GM23338 (cell line): Measurements from ENCODE around the gene MAGI3. TPM values are rescaled to one million over a fixed set of nuclear protein-coding genes. Genes with fewer than 3 reads are reported as not detected.
"Not testable (repeated sequence)": the region's sequence is repeated elsewhere in the genome, so short reads cannot be mapped to it uniquely, and the experiment has no call there.

ENCODE experiments used
- ATAC-seq: fragments of 200-7000 bp; cut with Tn5 transposase; 3 replicates; pipeline ENCODE4 v1.9.1; 2020
- DNase-seq: peaks from one replicate; pipeline ENCODE4 v3.0.0-alpha.2; 2015; ENCODE audit warnings: low spot score
- H2AFZ ChIP-seq: fragments of 200-600 bp; sonication (generic); 2 replicates; pipeline ENCODE4 v1.8.0; 2016; ENCODE audit warnings: antibody characterized with exemption, mild to moderate bottlenecking, moderate library complexity
- H3F3A ChIP-seq: fragments of 200-600 bp; sonication (generic); replicated peaks from 2 replicates; pipeline ENCODE4 v1.8.0; 2017; ENCODE audit warnings: antibody characterized with exemption, mixed run types, low read depth
- H3K27ac ChIP-seq: fragments of 200-600 bp; sonication (generic); 2 replicates; pipeline ENCODE4 v1.6.1; 2016; ENCODE audit warnings: low read depth
- H3K27me3 ChIP-seq: fragments of 200-600 bp; sonication (generic); 2 replicates; pipeline ENCODE4 v1.8.0; 2016; ENCODE audit warnings: mild to moderate bottlenecking, mixed run types, moderate library complexity; ENCODE audit not compliant: insufficient read depth
- H3K36me3 ChIP-seq: fragments of 200-600 bp; sonication (generic); 2 replicates; pipeline ENCODE4 v1.8.0; 2016; ENCODE audit warnings: mild to moderate bottlenecking; ENCODE audit not compliant: insufficient read depth
- H3K4me1 ChIP-seq: fragments of 200-600 bp; sonication (generic); 2 replicates; pipeline ENCODE4 v1.8.0; 2016; ENCODE audit warnings: mild to moderate bottlenecking, moderate library complexity; ENCODE audit not compliant: insufficient read depth
- H3K4me2 ChIP-seq: fragments of 200-600 bp; sonication (generic); 2 replicates; pipeline ENCODE4 v1.7.1; 2017; ENCODE audit warnings: mixed run types
- H3K4me3 ChIP-seq: fragments of 200-600 bp; sonication (generic); 2 replicates; pipeline ENCODE4 v1.6.1; 2016; ENCODE audit warnings: mixed run types
- H3K79me2 ChIP-seq: fragments of 200-600 bp; sonication (generic); replicated peaks from 2 replicates; pipeline ENCODE4 v1.8.0; 2017; ENCODE audit warnings: mild to moderate bottlenecking; ENCODE audit not compliant: insufficient read depth
- H3K9me2 ChIP-seq: fragments of 200-600 bp; sonication (generic); 2 replicates; pipeline ENCODE4 v1.8.0; 2017; ENCODE audit not compliant: insufficient read depth
- H4K20me1 ChIP-seq: fragments of 200-600 bp; sonication (generic); replicated peaks from 2 replicates; pipeline ENCODE4 v1.8.0; 2017; ENCODE audit warnings: mild to moderate bottlenecking; ENCODE audit not compliant: insufficient read depth
- H3K27ac Mint-ChIP-seq: 2 replicates; pipeline ENCODE4 v1.8.0; 2020; ENCODE audit warnings: inconsistent platforms, mild to moderate bottlenecking, moderate library complexity, mixed read lengths
- H3K27me3 Mint-ChIP-seq: 3 replicates; pipeline ENCODE4 v1.8.0; 2022; ENCODE audit warnings: low read depth, mild to moderate bottlenecking, moderate library complexity, mixed read lengths, inconsistent platforms; ENCODE audit not compliant: insufficient read depth, poor library complexity
- H3K36me3 Mint-ChIP-seq: 3 replicates; pipeline ENCODE4 v1.8.0; 2021; ENCODE audit warnings: low read depth, mild to moderate bottlenecking, inconsistent platforms, moderate library complexity, mixed read lengths
- H3K4me1 Mint-ChIP-seq: 3 replicates; pipeline ENCODE4 v1.8.0; 2020; ENCODE audit warnings: mild to moderate bottlenecking, inconsistent platforms, mixed read lengths
- H3K4me3 Mint-ChIP-seq: 3 replicates; pipeline ENCODE4 v1.8.0; 2021; ENCODE audit warnings: moderate library complexity, mild to moderate bottlenecking, inconsistent platforms, mixed read lengths
- H3K9me3 Mint-ChIP-seq: 3 replicates; pipeline ENCODE4 v1.8.0; 2020; ENCODE audit warnings: moderate library complexity, mild to moderate bottlenecking, inconsistent platforms, mixed read lengths
- CREB1 ChIP-seq: fragments of 250-450 bp; sonication (Bioruptor Pico); IDR thresholded peaks from 2 replicates; pipeline ENCODE4 v1.5.0; 2020; ENCODE audit warnings: low read depth, mild to moderate bottlenecking, moderate library complexity
- JUNB ChIP-seq: IDR thresholded peaks from one replicate; pipeline ENCODE4 v1.6.1; 2016; ENCODE audit warnings: antibody characterized with exemption; ENCODE audit not compliant: unreplicated experiment
- NANOG ChIP-seq: IDR thresholded peaks from 2 replicates; pipeline ENCODE4 v1.6.1; 2016; ENCODE audit warnings: antibody characterized with exemption, borderline replicate concordance
- POLR2AphosphoS5 ChIP-seq: IDR thresholded peaks from 2 replicates; pipeline ENCODE4 v1.6.1; 2016; ENCODE audit warnings: antibody characterized with exemption, low read depth
- REST ChIP-seq: IDR thresholded peaks from one replicate; pipeline ENCODE4 v1.6.1; 2018; ENCODE audit warnings: antibody characterized with exemption; ENCODE audit not compliant: unreplicated experiment
- STAT1 ChIP-seq: IDR thresholded peaks from one replicate; pipeline ENCODE4 v1.6.1; 2016; ENCODE audit warnings: antibody characterized with exemption; ENCODE audit not compliant: unreplicated experiment
- polyA plus RNA-seq: library from polyadenylated mRNA; unstranded; fragments of >200 nt; fragmentation: Nextera tagmentation; extraction: Ambion mirVana; gene quantifications from 2 replicates; pipeline ENCODE4 v1.2.1, GENCODE V29; 2016
- total RNA-seq: library from RNA; depleted of rRNA; stranded (reverse); fragments of >200 nt; shearing (Covaris generic); gene quantifications from 2 replicates; pipeline ENCODE4 v1.2.3, GENCODE V29; 2014
- TF ChIP-seq, protein P1 (sequence below): fragments of 250-450 bp; sonication (Bioruptor Pico); IDR thresholded peaks from 2 replicates; pipeline ENCODE4 v1.5.0; 2020; ENCODE audit warnings: mild to moderate bottlenecking, moderate library complexity
- TF ChIP-seq, protein P2 (sequence below): IDR thresholded peaks from 2 replicates; pipeline ENCODE4 v1.6.1; 2016; ENCODE audit warnings: antibody characterized with exemption

The MAGI3 gene
- total and polyA plus RNA-seq, 2 experiments from 2014 or later, result 3.9 to 10.0 TPM

DNA sequence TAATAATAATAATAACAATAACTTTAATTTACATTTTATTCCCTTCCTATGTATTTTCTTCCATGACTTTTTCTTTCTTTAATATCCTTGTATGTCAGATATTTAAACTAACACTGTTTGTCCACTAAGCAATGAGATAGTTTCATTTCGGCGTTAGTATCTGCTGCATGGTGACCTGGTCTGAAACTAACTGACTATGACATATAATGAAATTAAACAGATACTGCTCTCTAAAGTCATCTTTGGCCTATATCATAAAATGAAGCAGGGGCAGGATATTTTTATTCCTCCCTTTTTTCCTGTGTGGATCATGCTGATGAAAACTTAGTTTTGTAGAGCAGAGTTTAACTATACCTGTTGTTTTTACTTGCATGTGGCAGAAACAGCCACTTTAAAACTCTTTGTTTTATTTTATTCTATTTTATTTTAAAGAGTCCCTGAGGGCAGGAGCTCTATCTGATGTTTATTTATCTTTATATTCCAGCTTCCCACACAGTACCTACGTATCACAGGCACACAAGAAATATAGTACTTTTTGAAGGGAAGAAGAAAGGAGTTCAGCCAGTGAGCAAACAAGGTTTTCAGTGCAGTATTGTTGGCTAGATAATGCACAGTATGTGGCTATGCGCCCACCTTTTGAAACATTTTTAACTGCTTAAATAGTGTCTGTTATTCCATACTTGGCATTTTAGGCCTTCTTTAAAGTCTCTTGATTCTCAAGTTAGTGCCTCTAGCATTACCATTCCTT lies 203.4 kb downstream of the MAGI3 start:
- H3K27me3 ChIP-seq, result no peaks in the 10 kb centered on the region
- H3K4me1 Mint-ChIP-seq, result no peaks in the 10 kb centered on the region; the same call in 2 of the 3 replicates
- H3K27ac ChIP-seq, result no peak overlapping the region
- no peak for DNase-seq
- H3K79me2 ChIP-seq, result no peaks in the 10 kb centered on the region
- H3K4me1 ChIP-seq, result no peaks in the 10 kb centered on the region
- H3K27me3 Mint-ChIP-seq, result no peaks in the 10 kb centered on the region
- TF ChIP-seq POLR2AphosphoS5, result no peak
- TF ChIP-seq NANOG, result no peak
- no peak for TF ChIP-seq CREB1 (CRISPR knock-in tag)
- TF ChIP-seq STAT1, result no peak
- TF ChIP-seq JUNB, result no peak
- TF ChIP-seq, protein P1, sequence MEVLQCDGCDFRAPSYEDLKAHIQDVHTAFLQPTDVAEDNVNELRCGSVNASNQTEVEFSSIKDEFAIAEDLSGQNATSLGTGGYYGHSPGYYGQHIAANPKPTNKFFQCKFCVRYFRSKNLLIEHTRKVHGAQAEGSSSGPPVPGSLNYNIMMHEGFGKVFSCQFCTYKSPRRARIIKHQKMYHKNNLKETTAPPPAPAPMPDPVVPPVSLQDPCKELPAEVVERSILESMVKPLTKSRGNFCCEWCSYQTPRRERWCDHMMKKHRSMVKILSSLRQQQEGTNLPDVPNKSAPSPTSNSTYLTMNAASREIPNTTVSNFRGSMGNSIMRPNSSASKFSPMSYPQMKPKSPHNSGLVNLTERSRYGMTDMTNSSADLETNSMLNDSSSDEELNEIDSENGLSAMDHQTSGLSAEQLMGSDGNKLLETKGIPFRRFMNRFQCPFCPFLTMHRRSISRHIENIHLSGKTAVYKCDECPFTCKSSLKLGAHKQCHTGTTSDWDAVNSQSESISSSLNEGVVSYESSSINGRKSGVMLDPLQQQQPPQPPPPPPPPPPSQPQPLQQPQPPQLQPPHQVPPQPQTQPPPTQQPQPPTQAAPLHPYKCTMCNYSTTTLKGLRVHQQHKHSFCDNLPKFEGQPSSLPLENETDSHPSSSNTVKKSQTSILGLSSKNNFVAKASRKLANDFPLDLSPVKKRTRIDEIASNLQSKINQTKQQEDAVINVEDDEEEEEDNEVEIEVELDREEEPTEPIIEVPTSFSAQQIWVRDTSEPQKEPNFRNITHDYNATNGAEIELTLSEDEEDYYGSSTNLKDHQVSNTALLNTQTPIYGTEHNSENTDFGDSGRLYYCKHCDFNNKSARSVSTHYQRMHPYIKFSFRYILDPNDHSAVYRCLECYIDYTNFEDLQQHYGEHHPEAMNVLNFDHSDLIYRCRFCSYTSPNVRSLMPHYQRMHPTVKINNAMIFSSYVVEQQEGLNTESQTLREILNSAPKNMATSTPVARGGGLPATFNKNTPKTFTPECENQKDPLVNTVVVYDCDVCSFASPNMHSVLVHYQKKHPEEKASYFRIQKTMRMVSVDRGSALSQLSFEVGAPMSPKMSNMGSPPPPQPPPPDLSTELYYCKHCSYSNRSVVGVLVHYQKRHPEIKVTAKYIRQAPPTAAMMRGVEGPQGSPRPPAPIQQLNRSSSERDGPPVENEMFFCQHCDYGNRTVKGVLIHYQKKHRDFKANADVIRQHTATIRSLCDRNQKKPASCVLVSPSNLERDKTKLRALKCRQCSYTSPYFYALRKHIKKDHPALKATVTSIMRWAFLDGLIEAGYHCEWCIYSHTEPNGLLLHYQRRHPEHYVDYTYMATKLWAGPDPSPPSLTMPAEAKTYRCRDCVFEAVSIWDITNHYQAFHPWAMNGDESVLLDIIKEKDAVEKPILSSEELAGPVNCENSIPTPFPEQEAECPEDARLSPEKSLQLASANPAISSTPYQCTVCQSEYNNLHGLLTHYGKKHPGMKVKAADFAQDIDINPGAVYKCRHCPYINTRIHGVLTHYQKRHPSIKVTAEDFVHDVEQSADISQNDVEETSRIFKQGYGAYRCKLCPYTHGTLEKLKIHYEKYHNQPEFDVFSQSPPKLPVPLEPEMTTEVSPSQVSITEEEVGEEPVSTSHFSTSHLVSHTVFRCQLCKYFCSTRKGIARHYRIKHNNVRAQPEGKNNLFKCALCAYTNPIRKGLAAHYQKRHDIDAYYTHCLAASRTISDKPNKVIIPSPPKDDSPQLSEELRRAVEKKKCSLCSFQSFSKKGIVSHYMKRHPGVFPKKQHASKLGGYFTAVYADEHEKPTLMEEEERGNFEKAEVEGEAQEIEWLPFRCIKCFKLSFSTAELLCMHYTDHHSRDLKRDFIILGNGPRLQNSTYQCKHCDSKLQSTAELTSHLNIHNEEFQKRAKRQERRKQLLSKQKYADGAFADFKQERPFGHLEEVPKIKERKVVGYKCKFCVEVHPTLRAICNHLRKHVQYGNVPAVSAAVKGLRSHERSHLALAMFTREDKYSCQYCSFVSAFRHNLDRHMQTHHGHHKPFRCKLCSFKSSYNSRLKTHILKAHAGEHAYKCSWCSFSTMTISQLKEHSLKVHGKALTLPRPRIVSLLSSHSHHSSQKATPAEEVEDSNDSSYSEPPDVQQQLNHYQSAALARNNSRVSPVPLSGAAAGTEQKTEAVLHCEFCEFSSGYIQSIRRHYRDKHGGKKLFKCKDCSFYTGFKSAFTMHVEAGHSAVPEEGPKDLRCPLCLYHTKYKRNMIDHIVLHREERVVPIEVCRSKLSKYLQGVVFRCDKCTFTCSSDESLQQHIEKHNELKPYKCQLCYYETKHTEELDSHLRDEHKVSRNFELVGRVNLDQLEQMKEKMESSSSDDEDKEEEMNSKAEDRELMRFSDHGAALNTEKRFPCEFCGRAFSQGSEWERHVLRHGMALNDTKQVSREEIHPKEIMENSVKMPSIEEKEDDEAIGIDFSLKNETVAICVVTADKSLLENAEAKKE (CRISPR knock-in tag), result no peak
- TF ChIP-seq REST, result no peak
- TF ChIP-seq, protein P2, sequence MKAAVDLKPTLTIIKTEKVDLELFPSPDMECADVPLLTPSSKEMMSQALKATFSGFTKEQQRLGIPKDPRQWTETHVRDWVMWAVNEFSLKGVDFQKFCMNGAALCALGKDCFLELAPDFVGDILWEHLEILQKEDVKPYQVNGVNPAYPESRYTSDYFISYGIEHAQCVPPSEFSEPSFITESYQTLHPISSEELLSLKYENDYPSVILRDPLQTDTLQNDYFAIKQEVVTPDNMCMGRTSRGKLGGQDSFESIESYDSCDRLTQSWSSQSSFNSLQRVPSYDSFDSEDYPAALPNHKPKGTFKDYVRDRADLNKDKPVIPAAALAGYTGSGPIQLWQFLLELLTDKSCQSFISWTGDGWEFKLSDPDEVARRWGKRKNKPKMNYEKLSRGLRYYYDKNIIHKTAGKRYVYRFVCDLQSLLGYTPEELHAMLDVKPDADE, result no peak
- no peak for ATAC-seq
- no peak overlapping the region for H3K4me2 ChIP-seq
- no peaks in the 10 kb centered on the region for H3K36me3 ChIP-seq
- H3K4me3 ChIP-seq, result no peak overlapping the region
- H3K27ac Mint-ChIP-seq, result no peak overlapping the region
- H4K20me1 ChIP-seq, result no peaks in the 10 kb centered on the region
- H3K4me3 Mint-ChIP-seq, result no peak overlapping the region
- H3F3A ChIP-seq, result no peaks in the 10 kb centered on the region
- H2AFZ ChIP-seq, result no peak overlapping the region
- H3K9me2 ChIP-seq, result no peaks in the 10 kb centered on the region
- H3K9me3 Mint-ChIP-seq, result peaks cover 9% of the 10 kb centered on the region
- H3K36me3 Mint-ChIP-seq, result peaks cover 26% of the 10 kb centered on the region; the same call in 2 of the 3 replicates

DNA sequence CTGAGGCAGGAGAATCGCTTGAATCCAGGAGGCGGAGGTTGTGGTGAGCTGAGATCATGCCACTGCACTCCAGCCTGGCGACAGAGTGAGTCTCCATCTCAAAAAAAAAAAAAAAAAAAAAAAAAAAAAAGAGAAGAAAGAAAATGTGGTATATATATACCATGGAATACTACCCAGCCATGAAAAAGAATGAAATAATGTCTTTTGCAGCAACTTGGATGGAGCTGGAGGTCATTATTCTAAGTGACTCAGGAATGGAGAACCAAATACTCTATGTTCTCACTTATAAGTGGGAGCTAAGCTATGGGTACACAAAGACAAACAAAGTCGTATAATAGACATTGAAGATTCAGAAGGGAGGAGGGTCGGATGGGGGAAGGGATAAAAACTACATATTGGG lies 214.2 kb downstream of the MAGI3 start:
- not testable (repeated sequence) for H3K36me3 Mint-ChIP-seq, H3K79me2 ChIP-seq, H2AFZ ChIP-seq, H3K4me1 ChIP-seq, H3K27me3 Mint-ChIP-seq, H3K4me1 Mint-ChIP-seq, H3K27ac ChIP-seq, DNase-seq, H3F3A ChIP-seq, H3K4me3 Mint-ChIP-seq, H3K9me3 Mint-ChIP-seq, H3K4me2 ChIP-seq, H3K27ac Mint-ChIP-seq, H3K9me2 ChIP-seq, H3K4me3 ChIP-seq, ATAC-seq, H4K20me1 ChIP-seq, H3K36me3 ChIP-seq, H3K27me3 ChIP-seq
